IMR-90 (cell line): Measurements from ENCODE around the gene ANKRD44. TPM values are rescaled to one million over a fixed set of nuclear protein-coding genes. Genes with fewer than 3 reads are reported as not detected.

ENCODE experiments used
- ATAC-seq: fragments of 200-7000 bp; cut with Tn5 transposase; 2 replicates; pipeline ENCODE4 v1.9.1; 2020; ENCODE audit warnings: low read depth, mild to moderate bottlenecking, moderate library complexity
- BruUV-seq: library from RNA; stranded (reverse); fragments of 400-500 nt; replicated peaks from 2 replicates; lab custom pipeline; 2021; lab: Mats Ljungman, UMichigan
- CTCF ChIA-PET: fragments of 300-600 bp; formaldehyde crosslinking; extraction: SDS; loops from one replicate; lab custom pipeline; 2021; ENCODE audit warnings: antibody characterized with exemption; lab: Yijun Ruan, JAX
- POLR2A ChIA-PET: fragments of 300-600 bp; sonication (Branson Sonifier 250); formaldehyde crosslinking; loops from one replicate; lab custom pipeline; 2022; ENCODE audit warnings: antibody characterized with exemption; ENCODE audit not compliant: unreplicated experiment; lab: Charles Lee
- DNase-seq: peaks from one replicate; pipeline ENCODE4 v3.0.0; 2013
- H2AFZ ChIP-seq: replicated peaks from 2 replicates; pipeline ENCODE3; 2013; ENCODE audit warnings: low read length, mild to moderate bottlenecking; ENCODE audit not compliant: poor library complexity
- H2AK5ac ChIP-seq: 2 replicates; pipeline ENCODE4 v1.6.1; 2013; ENCODE audit warnings: low read depth, low read length, inconsistent platforms
- H2AK9ac ChIP-seq: replicated peaks from 2 replicates; pipeline ENCODE3; 2013; ENCODE audit warnings: mild to moderate bottlenecking, low read depth, low read length, moderate library complexity; ENCODE audit not compliant: poor library complexity
- H2BK120ac ChIP-seq: 2 replicates; pipeline ENCODE4 v1.6.1; 2013; ENCODE audit warnings: low read depth, low read length, inconsistent platforms
- H2BK15ac ChIP-seq: 3 replicates; pipeline ENCODE4 v1.6.1; 2013; ENCODE audit warnings: low read depth, low read length, inconsistent platforms
- H2BK20ac ChIP-seq: 2 replicates; pipeline ENCODE4 v1.6.1; 2013; ENCODE audit warnings: low read depth, mild to moderate bottlenecking, inconsistent platforms, low read length, moderate library complexity
- H2BK5ac ChIP-seq: 2 replicates; pipeline ENCODE4 v1.6.1; 2013; ENCODE audit warnings: mild to moderate bottlenecking, low read depth, low read length, inconsistent platforms; ENCODE audit not compliant: poor library complexity, severe bottlenecking
- H3K14ac ChIP-seq: replicated peaks from 2 replicates; pipeline ENCODE4 v1.6.1; 2013; ENCODE audit warnings: low read depth, low read length, inconsistent platforms
- H3K18ac ChIP-seq: 2 replicates; pipeline ENCODE4 v1.6.1; 2013; ENCODE audit warnings: low read depth, low read length, control low read depth
- H3K23ac ChIP-seq: 2 replicates; pipeline ENCODE4 v1.6.1; 2013; ENCODE audit warnings: low read depth, low read length, inconsistent platforms
- H3K27ac ChIP-seq: 2 replicates; pipeline ENCODE4 v1.5.1; 2013; ENCODE audit warnings: mild to moderate bottlenecking, control low read depth, low read length; ENCODE audit not compliant: insufficient read depth
- H3K27me3 ChIP-seq: 2 replicates; pipeline ENCODE4 v1.6.1; 2013; ENCODE audit warnings: low read length; ENCODE audit not compliant: control insufficient read depth, insufficient read depth
- H3K36me3 ChIP-seq: 2 replicates; pipeline ENCODE4 v1.6.1; 2013; ENCODE audit warnings: low read length, mixed read lengths; ENCODE audit not compliant: control insufficient read depth, insufficient read depth
- H3K4ac ChIP-seq: 2 replicates; pipeline ENCODE4 v1.6.1; 2013; ENCODE audit warnings: low read depth, low read length, inconsistent platforms
- H3K4me1 ChIP-seq: 2 replicates; pipeline ENCODE4 v1.6.1; 2013; ENCODE audit warnings: low read length, mixed read lengths; ENCODE audit not compliant: control insufficient read depth, insufficient read depth
- H3K4me2 ChIP-seq: 2 replicates; pipeline ENCODE4 v1.6.1; 2013; ENCODE audit warnings: low read depth, mild to moderate bottlenecking, control low read depth, low read length, moderate library complexity
- H3K4me3 ChIP-seq: 2 replicates; pipeline ENCODE4 v1.5.1; 2013; ENCODE audit warnings: low read depth, mild to moderate bottlenecking, control low read depth, low read length, moderate library complexity; ENCODE audit not compliant: insufficient read depth
- H3K56ac ChIP-seq: 2 replicates; pipeline ENCODE4 v1.6.1; 2013; ENCODE audit warnings: low read length, inconsistent platforms; ENCODE audit not compliant: insufficient read depth; ENCODE audit errors: extremely low read depth
- H3K79me1 ChIP-seq, 2 experiments: 2 replicates each; pipeline ENCODE4 v1.6.1; 2013; ENCODE audit warnings: low read length in 2 of 2, inconsistent platforms in 1 of 2, low read depth in 1 of 2
- H3K9ac ChIP-seq: 2 replicates; pipeline ENCODE4 v1.6.1; 2013; ENCODE audit warnings: low read depth, low read length, control low read depth
- H3K9me1 ChIP-seq: 2 replicates; pipeline ENCODE4 v1.6.1; 2013; ENCODE audit warnings: low read length, inconsistent platforms; ENCODE audit not compliant: insufficient read depth
- H3K9me3 ChIP-seq: 2 replicates; pipeline ENCODE4 v1.6.1; 2013; ENCODE audit warnings: low read length; ENCODE audit not compliant: control insufficient read depth, insufficient read depth
- H4K20me1 ChIP-seq: 2 replicates; pipeline ENCODE4 v1.6.1; 2013; ENCODE audit warnings: low read length, inconsistent platforms; ENCODE audit not compliant: insufficient read depth
- H4K5ac ChIP-seq: 2 replicates; pipeline ENCODE4 v1.6.1; 2013; ENCODE audit warnings: mild to moderate bottlenecking, low read depth, low read length, control low read depth
- H4K8ac ChIP-seq, 2 experiments: 2 replicates each; pipeline ENCODE4 v1.6.1; 2013; ENCODE audit warnings: low read depth in 2 of 2, low read length in 2 of 2, control low read depth in 1 of 2, inconsistent platforms in 1 of 2
- H4K91ac ChIP-seq: 2 replicates; pipeline ENCODE4 v1.6.1; 2013; ENCODE audit warnings: low read depth, low read length, inconsistent platforms; ENCODE audit not compliant: insufficient read depth
- BHLHE40 ChIP-seq: fragments of 150-350 bp; IDR thresholded peaks from 2 replicates; pipeline ENCODE4 v1.6.1; 2016; ENCODE audit warnings: mild to moderate bottlenecking, low read depth, low read length
- CEBPB ChIP-seq: IDR thresholded peaks from 2 replicates; pipeline ENCODE4 v1.6.1; 2012; ENCODE audit warnings: low read depth, low read length, improper control_type of control experiment
- CHD1 ChIP-seq: IDR thresholded peaks from 2 replicates; pipeline ENCODE4 v1.6.1; 2012; ENCODE audit warnings: low read depth, low read length, improper control_type of control experiment
- CTCF ChIP-seq: conservative IDR thresholded peaks from 2 replicates; pipeline ENCODE4 v1.5.1; 2012; ENCODE audit warnings: mild to moderate bottlenecking, low read depth, low read length, improper control_type of control experiment
- ELK1 ChIP-seq: fragments of 150-350 bp; IDR thresholded peaks from 2 replicates; pipeline ENCODE4 v1.6.1; 2016; ENCODE audit warnings: low read depth, mild to moderate bottlenecking, low read length, moderate library complexity, borderline replicate concordance
- FOS ChIP-seq: fragments of 150-350 bp; IDR thresholded peaks from 2 replicates; pipeline ENCODE4 v1.6.1; 2016; ENCODE audit warnings: low read depth, low read length
- MAFK ChIP-seq: IDR thresholded peaks from 2 replicates; pipeline ENCODE4 v1.6.1; 2012; ENCODE audit warnings: low read depth, low read length, improper control_type of control experiment
- MAZ ChIP-seq: IDR thresholded peaks from 2 replicates; pipeline ENCODE4 v1.6.1; 2012; ENCODE audit warnings: low read depth, mild to moderate bottlenecking, low read length, improper control_type of control experiment, moderate library complexity, borderline replicate concordance
- MXI1 ChIP-seq: IDR thresholded peaks from 2 replicates; pipeline ENCODE4 v1.6.1; 2012; ENCODE audit warnings: low read depth, mild to moderate bottlenecking, low read length, moderate library complexity, borderline replicate concordance
- NFE2L2 ChIP-seq: fragments of 150-350 bp; IDR thresholded peaks from 2 replicates; pipeline ENCODE4 v1.6.1; 2016; ENCODE audit warnings: low read depth, mild to moderate bottlenecking, low read length
- POLR2A ChIP-seq: IDR thresholded peaks from 2 replicates; pipeline ENCODE4 v1.6.1; 2012; ENCODE audit warnings: mild to moderate bottlenecking, low read depth, low read length
- RAD21 ChIP-seq: IDR thresholded peaks from 2 replicates; pipeline ENCODE4 v1.6.1; 2012; ENCODE audit warnings: low read length, improper control_type of control experiment
- RCOR1 ChIP-seq: IDR thresholded peaks from 2 replicates; pipeline ENCODE4 v1.6.1; 2012; ENCODE audit warnings: mild to moderate bottlenecking, low read length, improper control_type of control experiment; ENCODE audit not compliant: insufficient replicate concordance
- RFX5 ChIP-seq: IDR thresholded peaks from 2 replicates; pipeline ENCODE4 v1.8.0; 2012; ENCODE audit warnings: low read depth, mild to moderate bottlenecking, low read length, moderate library complexity
- SMC3 ChIP-seq: fragments of 150-350 bp; IDR thresholded peaks from 2 replicates; pipeline ENCODE4 v1.6.1; 2016; ENCODE audit warnings: low read depth, mild to moderate bottlenecking, antibody characterized with exemption, low read length, moderate library complexity
- dilution Hi-C: fragments of 300-500 bp; cut with HindIII; formaldehyde crosslinking; loops from one replicate; pipeline ENCODE4 v1.14.3; 2018; ENCODE audit warnings: low sequenced_read_pairs; ENCODE audit not compliant: unreplicated experiment
- in situ Hi-C: fragments of 300-500 bp; cut with MboI; formaldehyde crosslinking; loops from 3 replicates; pipeline ENCODE4 v1.14.3; 2019; ENCODE audit warnings: low sequenced_read_pairs, inconsistent platforms, mixed read lengths
- intact Hi-C: fragments of 100-400 bp; cut with micrococcal nuclease; formaldehyde crosslinking; loops from 2 replicates; pipeline ENCODE4 v1.10.0; 2022
- polyA plus RNA-seq, 3 experiments: library from polyadenylated mRNA; depleted of rRNA; stranded (reverse); fragments of >200 nt; gene quantifications; 2 replicates each; pipeline ENCODE4 v1.2.3, GENCODE V29; 2012; ENCODE audit warnings: low replicate concordance in 1 of 3
- total RNA-seq: library from RNA; depleted of rRNA; stranded (reverse); fragments of >200 nt; gene quantifications from 2 replicates; pipeline ENCODE4 v1.2.3, GENCODE V29; 2012
- TF ChIP-seq, protein P1 (sequence below): fragments of 150-350 bp; IDR thresholded peaks from 2 replicates; pipeline ENCODE4 v1.6.1; 2017; ENCODE audit warnings: mild to moderate bottlenecking, antibody characterized with exemption, low read length, low read depth

ANKRD44 gene
- total and polyA plus RNA-seq, 2 of the 4 experiments (the other 2 are of a cell fraction), result 5.2 to 15.6 TPM

DNA sequence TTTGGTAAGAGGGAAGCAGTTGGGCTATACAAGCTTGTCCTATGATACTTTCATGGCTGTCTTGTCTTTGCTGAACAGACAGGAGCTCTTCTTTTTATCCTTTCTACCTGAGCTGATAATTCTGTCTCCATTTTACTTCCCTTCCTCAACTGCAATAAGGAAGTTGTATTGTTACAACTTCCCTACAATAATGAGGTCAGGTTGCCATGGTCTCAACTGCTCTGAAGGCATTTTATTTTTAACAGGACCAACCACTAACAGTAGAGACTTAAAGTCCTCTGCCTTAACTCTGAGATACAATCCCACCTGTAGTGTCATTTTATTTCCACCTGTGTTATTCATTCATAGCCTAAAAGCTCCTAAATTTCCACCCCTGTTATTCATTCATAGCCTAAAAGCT is 265.5 kb downstream of the ANKRD44 start:
- dilution Hi-C loops, result no loop called here

More for the DNA sequence above, 265.5 kb downstream of the ANKRD44 start:
- Histone ChIP-seq H2BK120ac (no peak overlapping the region), H3K18ac (no peak overlapping the region), H3K4ac (no peak overlapping the region), H2BK15ac (no peak overlapping the region), H3K4me2 (no peak overlapping the region), H3K4me1 (no peaks in the 10 kb centered on the region), H3K79me1 (no peaks in the 10 kb centered on the region), H4K20me1 (no peaks in the 10 kb centered on the region), H4K91ac (no peak overlapping the region), H2BK5ac (no peak overlapping the region), H4K5ac (no peak overlapping the region), H3K14ac (no peak overlapping the region), H3K9me1 (no peaks in the 10 kb centered on the region), H3K9me3 (no peaks in the 10 kb centered on the region), H3K36me3 (no peaks in the 10 kb centered on the region), H2AFZ (no peak overlapping the region), H2BK20ac (no peak overlapping the region), H2AK9ac (no peak overlapping the region), H3K4me3 (no peak overlapping the region), H2AK5ac (no peak overlapping the region), H3K27me3 (no peaks in the 10 kb centered on the region), H4K8ac (no peak overlapping the region), H3K27ac (no peak overlapping the region), H3K9ac (no peak overlapping the region), H3K56ac (no peak overlapping the region), H3K23ac (no peak overlapping the region)
- intact Hi-C loops, result no loop called here
- in situ Hi-C loops, result no loop called here
- DNase-seq, result no peak
- POLR2A ChIA-PET, result no interaction called here
- TF ChIP-seq, protein P1, sequence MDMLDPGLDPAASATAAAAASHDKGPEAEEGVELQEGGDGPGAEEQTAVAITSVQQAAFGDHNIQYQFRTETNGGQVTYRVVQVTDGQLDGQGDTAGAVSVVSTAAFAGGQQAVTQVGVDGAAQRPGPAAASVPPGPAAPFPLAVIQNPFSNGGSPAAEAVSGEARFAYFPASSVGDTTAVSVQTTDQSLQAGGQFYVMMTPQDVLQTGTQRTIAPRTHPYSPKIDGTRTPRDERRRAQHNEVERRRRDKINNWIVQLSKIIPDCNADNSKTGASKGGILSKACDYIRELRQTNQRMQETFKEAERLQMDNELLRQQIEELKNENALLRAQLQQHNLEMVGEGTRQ, result no peak
- TF ChIP-seq CTCF (no peak), CHD1 (no peak), BHLHE40 (no peak), NFE2L2 (no peak), RFX5 (no peak), RCOR1 (no peak), CEBPB (no peak), ELK1 (no peak), POLR2A (no peak), SMC3 (no peak), MAFK (no peak), FOS (no peak), MXI1 (no peak), MAZ (no peak), RAD21 (no peak)
- no TSS peak for BruUV-seq
- CTCF ChIA-PET, result interaction anchor here (0.6 to 1.0 kb wide), 3 partner anchors 12 to 468 kb away, joined by 3 to 4 read pairs (median 3); no protein-coding TSS in a partner anchor
- no peak for ATAC-seq
